Measurements from ENCODE around the gene CASP3.

The CASP3 gene

DNA sequence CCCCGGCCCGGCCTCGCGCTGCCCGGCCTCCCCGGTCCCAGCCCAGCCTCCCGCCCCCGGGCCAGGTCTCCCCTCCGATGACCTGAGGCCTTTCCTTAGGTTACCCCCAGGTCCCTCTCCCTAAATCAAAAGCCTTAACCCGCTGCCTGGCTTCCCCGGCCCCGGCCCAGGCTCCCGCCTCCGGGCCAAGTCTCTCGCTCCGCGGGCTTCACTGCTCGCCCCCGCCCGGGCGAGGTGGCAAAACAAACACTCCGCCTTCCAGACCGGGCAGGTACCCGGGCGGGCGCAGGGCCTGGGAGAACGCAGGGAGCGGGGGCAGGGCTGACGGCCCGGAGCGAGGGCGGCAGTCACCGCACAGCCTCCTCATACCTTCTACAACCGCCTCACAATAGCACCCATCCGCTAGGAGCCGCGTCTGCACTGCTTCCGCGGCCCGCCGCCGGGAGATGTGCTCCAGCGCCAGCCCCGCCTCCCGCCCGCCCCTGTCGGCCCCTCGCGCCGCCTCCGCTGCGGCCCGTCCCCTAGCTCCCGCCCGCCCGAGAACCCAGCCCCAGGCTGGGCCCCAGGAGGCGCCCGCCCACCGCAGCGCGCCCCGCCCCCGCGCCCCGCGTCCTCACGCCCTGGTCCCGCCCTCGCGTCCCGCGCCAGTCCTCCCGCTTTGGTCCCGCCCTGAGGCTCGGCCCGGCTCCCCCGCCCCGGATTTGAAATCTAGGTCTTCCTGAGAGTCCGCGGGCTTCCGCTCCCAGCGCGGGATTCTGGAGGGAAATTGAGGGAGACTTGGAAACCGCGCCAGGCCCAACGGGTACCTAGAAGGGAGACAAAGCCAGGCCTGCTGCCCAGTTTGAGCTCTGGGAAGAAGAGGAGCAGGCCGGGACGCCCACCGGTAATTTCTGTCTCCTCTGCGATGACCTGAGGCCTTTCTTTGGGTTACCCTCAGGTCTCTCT is at the start of gene CASP3, which contains the start of gene PRIMPOL:
CASP3 (minus strand) TSS at position 422 of the 945 bp plus-strand sequence. CDS start 10,994 bp downstream, outside the sequence.
PRIMPOL (plus strand) TSS at position 713 of the 945 bp plus-strand sequence. CDS start 7,403 bp downstream, outside the sequence.
- peak; percentile 97 for DNase-seq (ENCODE audit: low read depth, low spot score)
- H3K4me3 ChIP-seq (ENCODE audit: low read depth, low read length), result peak within 1 kb of the TSS; percentile 71
- in situ Hi-C loops (cut with HindIII; ENCODE audit: low sequenced_read_pairs), result no loop called here
- TF ChIP-seq, protein P1, sequence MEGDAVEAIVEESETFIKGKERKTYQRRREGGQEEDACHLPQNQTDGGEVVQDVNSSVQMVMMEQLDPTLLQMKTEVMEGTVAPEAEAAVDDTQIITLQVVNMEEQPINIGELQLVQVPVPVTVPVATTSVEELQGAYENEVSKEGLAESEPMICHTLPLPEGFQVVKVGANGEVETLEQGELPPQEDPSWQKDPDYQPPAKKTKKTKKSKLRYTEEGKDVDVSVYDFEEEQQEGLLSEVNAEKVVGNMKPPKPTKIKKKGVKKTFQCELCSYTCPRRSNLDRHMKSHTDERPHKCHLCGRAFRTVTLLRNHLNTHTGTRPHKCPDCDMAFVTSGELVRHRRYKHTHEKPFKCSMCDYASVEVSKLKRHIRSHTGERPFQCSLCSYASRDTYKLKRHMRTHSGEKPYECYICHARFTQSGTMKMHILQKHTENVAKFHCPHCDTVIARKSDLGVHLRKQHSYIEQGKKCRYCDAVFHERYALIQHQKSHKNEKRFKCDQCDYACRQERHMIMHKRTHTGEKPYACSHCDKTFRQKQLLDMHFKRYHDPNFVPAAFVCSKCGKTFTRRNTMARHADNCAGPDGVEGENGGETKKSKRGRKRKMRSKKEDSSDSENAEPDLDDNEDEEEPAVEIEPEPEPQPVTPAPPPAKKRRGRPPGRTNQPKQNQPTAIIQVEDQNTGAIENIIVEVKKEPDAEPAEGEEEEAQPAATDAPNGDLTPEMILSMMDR (IDR thresholded peaks at IDR 0.05; ENCODE audit: low read depth, low read length), result peak; percentile 26

DNA sequence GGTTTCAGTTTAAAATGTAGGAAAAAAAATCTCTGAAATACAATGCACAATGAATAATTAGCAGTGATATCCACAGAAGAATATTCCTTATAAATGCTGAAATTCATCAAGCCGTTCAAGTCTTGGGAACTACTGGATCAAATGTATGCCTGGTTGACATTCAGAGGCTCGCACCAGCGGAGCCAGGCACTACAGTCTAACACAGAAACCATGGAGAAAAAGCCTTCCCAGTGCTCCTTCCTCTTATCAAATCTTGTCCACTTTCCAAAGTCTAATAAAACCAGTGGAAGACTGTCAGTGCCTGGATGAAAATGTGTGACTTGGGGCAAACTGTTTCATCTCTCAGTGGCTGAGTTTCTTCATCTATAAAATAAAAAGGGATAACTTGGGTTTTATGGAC is 48.7 kb upstream of the CASP3 start:
- in situ Hi-C loops (cut with HindIII; ENCODE audit: low sequenced_read_pairs), result no loop called here
- no peak overlapping the region for H3K4me3 ChIP-seq (ENCODE audit: low read depth, low read length)
- DNase-seq (ENCODE audit: low read depth, low spot score), result no peak
- TF ChIP-seq, protein P1 (IDR thresholded peaks at IDR 0.05; ENCODE audit: low read depth, low read length), result no peak

DNA sequence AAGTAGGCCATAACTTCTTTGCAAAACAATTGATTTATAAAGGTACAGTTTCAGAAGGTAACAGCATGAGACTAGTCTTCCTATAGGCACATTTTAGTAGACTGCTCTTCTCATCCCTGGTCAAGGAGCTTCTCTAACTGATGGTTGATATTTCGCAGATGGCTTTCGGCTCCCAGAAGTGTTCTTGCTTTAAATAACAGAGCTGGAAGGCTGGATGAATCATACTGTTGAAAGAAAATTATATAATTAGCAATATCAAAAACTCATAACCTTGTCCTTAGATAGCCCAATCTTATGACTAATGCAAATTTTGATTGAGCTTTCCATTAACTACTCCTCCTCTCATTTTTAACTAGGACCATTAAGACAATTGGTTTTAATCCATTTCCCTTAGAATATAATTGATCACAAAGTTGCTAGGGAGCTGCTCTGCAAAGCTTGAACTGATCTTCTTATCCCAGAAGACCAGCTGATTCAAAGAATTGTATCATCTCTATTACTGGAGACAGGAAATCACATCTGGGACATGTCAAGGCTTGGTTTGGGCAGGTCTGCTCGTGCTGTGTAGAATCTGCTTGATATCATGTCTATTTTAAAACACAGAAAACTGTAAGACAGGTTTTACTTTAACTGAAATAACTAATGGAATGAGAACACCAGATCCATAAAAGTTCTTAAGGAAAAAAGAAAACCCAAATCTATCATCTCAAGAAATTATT is 46.1 kb upstream of the CASP3 start:
- TF ChIP-seq, protein P1 (IDR thresholded peaks at IDR 0.05; ENCODE audit: low read depth, low read length), result no peak
- DNase-seq (ENCODE audit: low read depth, low spot score), result no peak
- in situ Hi-C loops (cut with HindIII; ENCODE audit: low sequenced_read_pairs), result no loop called here

DNA sequence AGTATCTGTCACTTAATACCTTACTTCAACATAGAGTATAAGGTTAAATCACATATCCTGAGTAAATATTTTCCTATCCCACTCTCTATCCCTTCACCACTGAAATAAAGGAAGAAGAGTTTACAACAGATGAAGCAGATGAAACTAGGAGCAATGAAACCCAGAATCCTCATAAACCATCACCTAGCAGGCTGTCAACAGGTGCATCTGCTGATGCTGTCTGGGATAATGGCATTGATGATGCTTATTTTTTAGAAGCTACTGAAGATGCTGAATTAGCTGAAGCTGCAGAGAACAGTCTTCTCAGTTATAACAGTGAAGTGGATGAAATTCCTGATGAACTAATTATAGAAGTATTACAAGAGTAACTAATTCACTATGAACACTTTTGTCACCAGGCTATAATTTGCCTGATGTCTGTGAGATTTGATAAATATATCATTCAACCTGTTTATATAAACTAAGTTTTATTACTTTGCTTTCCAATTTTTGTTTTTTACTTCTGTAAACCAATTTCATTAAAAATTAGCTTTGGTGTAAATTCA is 45.2 kb upstream of the CASP3 start:
- TF ChIP-seq, protein P1 (IDR thresholded peaks at IDR 0.05; ENCODE audit: low read depth, low read length), result no peak
- no peak overlapping the region for H3K4me3 ChIP-seq (ENCODE audit: low read depth, low read length)
- DNase-seq (ENCODE audit: low read depth, low spot score), result no peak
- in situ Hi-C loops (cut with HindIII; ENCODE audit: low sequenced_read_pairs), result no loop called here

More for the DNA sequence above, 46.1 kb upstream of the CASP3 start:
- no peak overlapping the region for H3K4me3 ChIP-seq (ENCODE audit: low read depth, low read length)

DNA sequence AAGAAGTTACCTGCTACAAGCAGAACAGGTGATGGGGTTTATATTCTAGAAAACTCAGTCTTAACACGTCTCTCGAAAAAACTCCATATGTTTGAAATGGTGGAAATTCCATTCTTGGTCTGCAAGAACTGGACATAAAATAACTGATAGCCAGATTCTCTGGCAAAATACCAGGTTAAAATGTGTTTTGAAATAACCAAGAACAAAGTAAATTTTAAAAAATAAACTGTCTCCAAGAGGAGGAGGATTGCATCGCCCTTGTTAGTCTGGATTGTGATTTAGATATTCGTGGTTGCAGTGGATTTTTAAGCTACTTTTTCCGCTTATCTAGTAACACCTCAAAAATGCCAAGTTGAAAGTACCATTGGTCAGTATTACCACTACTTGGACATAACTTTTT is 43.8 kb upstream of the CASP3 start:
- in situ Hi-C loops (cut with HindIII; ENCODE audit: low sequenced_read_pairs), result no loop called here
- TF ChIP-seq, protein P1 (IDR thresholded peaks at IDR 0.05; ENCODE audit: low read depth, low read length), result no peak
- peak; percentile 40 for DNase-seq (ENCODE audit: low read depth, low spot score)

DNA sequence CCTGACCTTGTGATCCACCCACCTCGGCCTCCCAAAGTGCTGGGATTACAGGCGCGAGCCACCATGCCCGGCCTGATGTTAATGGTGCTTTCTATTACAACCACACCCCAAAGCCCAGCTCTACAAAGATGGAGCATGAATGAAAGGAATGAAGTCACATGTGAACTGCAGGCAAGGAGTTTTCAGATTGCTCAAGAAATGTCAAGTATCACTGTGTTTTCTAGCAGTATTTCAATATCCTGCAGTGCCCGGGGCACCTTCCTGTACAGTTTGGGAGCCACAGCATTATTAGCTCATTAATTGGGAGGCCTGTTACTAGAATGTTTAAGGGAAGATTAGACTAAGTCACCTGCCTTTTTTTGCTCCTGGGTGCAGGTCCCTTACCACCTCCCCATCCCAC is 40.4 kb upstream of the CASP3 start:
- DNase-seq (ENCODE audit: low read depth, low spot score), result no peak
- TF ChIP-seq, protein P1 (IDR thresholded peaks at IDR 0.05; ENCODE audit: low read depth, low read length), result no peak
- no peak overlapping the region for H3K4me3 ChIP-seq (ENCODE audit: low read depth, low read length)
- in situ Hi-C loops (cut with HindIII; ENCODE audit: low sequenced_read_pairs), result no loop called here

More for the DNA sequence above, 43.8 kb upstream of the CASP3 start:
- H3K4me3 ChIP-seq (ENCODE audit: low read depth, low read length), result no peak overlapping the region

Measured in astrocyte of the spinal cord (primary cell).